ENCODE measurements around the gene GATA5. TPM values are rescaled to one million over a fixed set of nuclear protein-coding genes. Genes with fewer than 3 reads are reported as not detected.
"Not testable (repeated sequence)": the region's sequence is repeated elsewhere in the genome, so short reads cannot be mapped to it uniquely, and the experiment has no call there.

Gene GATA5
- total RNA-seq, 1 donor from 2014 or later = not detected

GRCh38 chr20:62505337-62506045 is 29.7 kb upstream of the GATA5 start:
- no peak for DNase-seq (ENCODE audit: low read depth in 2 of 2)

GRCh38 chr20:62504323-62504722 is 28.5 kb upstream of the GATA5 start:
- DNase-seq (ENCODE audit: low read depth in 2 of 2) = no peak

GRCh38 chr20:62503401-62504178 is 27.8 kb upstream of the GATA5 start:
- DNase-seq (ENCODE audit: low read depth in 2 of 2) = no peak

- DNase-seq (ENCODE audit: low read depth in 2 of 2) = no peak
These were observed 26.8 kb upstream of the GATA5 start for GRCh38 chr20:62502496-62503095.

GRCh38 chr20:62501801-62502495 is 26.2 kb upstream of the GATA5 start:
- DNase-seq (ENCODE audit: low read depth in 2 of 2) = peak in 1 of 2 donors; percentile 89

GRCh38 chr20:62500237-62500864 is 24.6 kb upstream of the GATA5 start:
- peak; percentile 33 to 65 for DNase-seq (ENCODE audit: low read depth in 2 of 2)

DNA sequence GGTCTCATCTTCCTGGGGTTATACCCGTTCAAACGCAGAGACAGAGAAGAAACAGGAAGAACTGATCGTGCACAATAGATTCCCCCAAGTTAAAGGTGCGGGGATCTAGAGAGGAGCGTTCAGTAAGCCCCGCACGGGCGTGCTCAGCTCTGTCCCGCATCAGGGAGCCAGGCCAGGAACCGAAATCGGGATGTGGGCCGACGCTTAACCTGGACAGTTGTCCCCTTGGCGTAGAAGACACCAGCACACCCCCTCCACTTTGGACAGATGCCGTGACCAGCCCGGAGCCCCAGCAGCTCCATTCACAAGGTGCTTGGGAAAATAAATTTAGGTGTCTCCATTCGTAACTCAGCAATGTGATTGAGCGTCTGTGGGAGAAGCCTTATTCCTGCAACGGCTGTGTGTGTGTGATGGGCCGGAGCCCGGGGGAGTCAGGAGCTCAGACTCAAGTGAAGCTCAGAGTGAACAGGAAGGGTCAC is 24.0 kb upstream of the GATA5 start:
- DNase-seq (ENCODE audit: low read depth in 2 of 2) = no peak

DNA sequence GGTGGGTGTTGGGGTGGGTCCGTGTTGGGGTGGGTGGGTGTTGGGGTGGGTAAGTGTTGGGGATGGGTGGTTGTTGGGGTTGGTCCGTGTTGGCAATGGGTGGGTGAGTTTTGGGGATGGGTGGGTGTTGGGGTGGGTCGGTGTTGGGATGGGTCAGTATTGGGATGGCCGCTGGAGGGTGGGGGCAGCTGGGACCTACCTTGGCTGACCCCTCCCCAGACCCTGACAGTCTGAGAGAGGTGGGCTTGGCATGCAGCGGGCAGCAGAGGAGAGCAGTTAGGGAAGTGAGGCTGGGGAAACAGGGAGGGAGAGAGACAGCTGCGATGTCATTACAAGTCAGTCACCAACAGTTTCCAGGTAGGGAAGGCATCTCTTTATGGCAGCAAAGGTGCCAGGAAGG is 23.1 kb upstream of the GATA5 start:
- DNase-seq (ENCODE audit: low read depth in 2 of 2) = no peak

DNA sequence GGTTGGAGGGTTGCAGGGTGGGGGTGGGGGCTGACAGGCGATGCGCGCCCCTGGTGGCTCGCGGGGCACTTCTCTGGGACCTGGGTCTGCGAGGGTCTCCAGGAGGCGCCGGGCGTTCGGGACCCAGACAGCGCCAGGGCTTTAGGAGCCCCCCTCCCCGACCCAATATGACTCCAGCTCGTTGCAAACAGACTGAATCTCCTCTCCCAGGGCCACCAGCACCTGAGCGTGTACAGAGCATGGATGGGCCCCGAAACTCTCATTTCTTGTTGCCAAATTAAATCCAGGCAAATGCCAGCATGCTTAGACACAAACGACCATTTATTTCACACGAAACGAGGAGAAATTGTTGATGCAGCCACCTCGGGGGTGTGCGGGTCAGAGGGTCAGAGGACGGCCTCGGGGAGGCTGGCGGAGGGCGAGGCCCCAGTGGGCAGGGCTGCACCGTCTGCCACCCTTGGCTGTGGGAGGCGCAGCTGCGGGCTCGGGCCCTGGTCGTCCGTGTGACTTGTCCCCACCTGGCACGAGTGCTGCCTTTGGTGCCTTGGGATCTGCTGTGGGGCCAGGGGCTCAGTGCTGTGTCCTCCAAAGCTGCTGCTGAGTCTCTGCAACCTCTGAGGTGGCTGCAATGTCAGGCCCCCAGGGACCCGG is 20.9 kb upstream of the GATA5 start:
- peak in 1 of 2 donors; percentile 23 for DNase-seq (ENCODE audit: low read depth in 2 of 2)

DNA sequence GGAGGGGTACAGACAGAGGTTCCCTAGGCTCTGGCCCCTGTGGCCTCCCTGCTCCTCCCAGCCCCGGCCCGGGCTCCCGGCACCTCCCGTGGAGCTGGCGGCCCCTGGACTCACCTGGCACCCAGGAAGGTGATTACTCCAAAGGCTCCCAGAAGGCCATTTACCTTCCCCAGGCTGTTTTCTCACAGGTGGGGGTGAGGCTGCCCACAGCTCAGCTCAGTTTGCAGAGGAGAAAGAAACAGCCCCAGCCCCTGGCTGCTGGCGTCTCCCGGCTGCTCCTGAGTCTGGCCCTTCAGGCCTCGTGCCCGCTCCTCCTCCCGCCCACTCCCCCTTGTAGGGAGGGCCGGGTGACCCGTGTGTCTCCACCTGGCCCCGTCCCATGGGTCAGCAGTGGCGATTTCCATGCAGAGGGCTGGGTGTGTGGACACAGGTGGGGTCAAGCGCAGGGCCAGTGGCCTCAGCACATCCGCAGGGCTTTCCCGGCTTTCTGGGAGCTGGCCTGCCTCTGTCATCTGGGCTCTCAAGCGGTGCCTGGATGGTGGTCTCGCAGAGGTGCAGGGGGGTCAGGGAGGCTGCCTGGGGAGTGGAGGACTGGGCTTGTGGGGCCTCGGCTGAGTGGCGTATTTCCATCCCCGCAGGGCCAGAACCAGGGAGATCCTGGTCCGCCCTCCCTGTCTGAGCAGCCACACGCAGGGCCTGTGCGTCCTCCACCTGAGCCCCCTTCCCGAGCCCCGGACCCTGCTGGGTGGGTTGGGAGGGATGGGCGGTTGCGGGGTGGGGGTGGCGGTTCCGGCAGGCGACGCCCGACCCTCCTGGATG is 20.2 kb upstream of the GATA5 start:
- no peak for DNase-seq (ENCODE audit: low read depth in 2 of 2)

- no peak for DNase-seq (ENCODE audit: low read depth in 2 of 2)
These were observed 19.4 kb upstream of the GATA5 start for GRCh38 chr20:62494980-62495748.

GRCh38 chr20:62494537-62494936 is 18.7 kb upstream of the GATA5 start:
- DNase-seq (ENCODE audit: low read depth in 2 of 2) = no peak

DNA sequence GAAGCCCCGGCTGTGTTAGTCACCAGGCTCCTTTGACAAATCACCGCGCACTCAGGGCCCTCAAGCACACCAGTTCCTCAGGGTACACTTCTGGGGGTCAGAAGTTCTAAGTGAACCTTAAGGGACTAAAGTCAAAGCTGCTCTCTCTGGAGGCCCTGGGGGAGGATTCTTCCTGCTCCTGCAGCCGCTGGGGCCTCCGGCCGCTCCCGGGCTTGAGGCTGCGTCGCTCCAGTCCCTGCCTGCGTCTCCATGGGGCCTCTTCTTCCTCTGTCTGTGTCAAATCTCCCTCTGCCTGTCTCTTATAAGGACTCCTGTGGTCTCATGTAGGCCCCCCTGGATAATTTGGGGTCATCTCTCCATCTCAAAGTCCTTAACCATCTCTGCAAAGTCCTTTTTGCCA is 18.1 kb upstream of the GATA5 start:
- no peak for DNase-seq (ENCODE audit: low read depth in 2 of 2)

DNA sequence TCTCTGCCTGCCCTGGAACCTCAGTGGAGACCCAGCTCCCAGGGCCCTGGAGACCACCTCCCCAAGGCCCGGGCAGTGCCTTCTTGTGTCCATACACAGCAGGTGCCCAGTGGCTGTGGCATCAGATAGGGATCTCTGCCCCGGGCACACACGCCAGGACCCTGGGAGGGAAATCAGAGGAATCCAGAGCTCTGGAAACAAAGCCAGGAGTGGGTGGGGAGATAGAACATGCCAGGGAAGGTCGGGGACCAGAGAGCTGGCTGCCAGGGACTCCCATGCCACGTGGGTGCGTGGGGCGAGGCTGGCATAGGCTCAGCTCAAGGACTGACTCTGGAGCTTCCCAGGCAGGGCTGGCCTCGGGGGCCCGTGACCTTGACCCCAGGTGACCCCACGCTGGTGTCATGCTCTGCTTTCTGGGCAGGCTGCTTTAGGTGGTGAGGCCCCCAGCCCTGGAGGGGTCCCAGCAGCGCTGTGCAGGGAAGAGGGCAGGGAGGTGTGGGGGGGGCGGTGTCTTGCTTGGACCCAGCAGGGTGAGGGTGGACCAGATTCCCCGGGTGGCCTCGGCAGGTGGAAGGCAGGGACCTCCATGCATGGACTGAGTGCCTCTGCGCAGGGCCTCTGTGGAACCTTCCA is 17.6 kb upstream of the GATA5 start:
- DNase-seq (ENCODE audit: low read depth in 2 of 2) = no peak

GRCh38 chr20:62492711-62493110 is 16.9 kb upstream of the GATA5 start:
- DNase-seq (ENCODE audit: low read depth in 2 of 2) = no peak

GRCh38 chr20:62490783-62491182 is 15.0 kb upstream of the GATA5 start:
- DNase-seq (ENCODE audit: low read depth in 2 of 2) = not testable (repeated sequence)

DNA sequence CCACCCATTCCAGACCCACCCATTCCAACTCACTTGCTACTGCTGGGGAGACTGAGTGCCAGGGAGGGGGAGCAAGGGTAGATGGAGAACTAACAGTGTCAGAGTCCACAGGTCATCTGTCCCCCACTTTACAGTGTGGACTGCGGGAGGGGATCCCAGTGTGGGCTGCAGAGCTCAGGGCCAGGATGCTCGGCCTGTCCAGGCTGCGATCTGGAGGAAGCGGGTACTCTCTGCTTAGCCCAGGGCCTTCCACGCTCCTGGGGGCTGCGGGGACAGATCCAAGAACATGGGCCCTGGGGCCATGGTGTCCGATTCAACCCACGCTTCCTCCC is 14.1 kb upstream of the GATA5 start:
- DNase-seq (ENCODE audit: low read depth in 2 of 2) = no peak

DNA sequence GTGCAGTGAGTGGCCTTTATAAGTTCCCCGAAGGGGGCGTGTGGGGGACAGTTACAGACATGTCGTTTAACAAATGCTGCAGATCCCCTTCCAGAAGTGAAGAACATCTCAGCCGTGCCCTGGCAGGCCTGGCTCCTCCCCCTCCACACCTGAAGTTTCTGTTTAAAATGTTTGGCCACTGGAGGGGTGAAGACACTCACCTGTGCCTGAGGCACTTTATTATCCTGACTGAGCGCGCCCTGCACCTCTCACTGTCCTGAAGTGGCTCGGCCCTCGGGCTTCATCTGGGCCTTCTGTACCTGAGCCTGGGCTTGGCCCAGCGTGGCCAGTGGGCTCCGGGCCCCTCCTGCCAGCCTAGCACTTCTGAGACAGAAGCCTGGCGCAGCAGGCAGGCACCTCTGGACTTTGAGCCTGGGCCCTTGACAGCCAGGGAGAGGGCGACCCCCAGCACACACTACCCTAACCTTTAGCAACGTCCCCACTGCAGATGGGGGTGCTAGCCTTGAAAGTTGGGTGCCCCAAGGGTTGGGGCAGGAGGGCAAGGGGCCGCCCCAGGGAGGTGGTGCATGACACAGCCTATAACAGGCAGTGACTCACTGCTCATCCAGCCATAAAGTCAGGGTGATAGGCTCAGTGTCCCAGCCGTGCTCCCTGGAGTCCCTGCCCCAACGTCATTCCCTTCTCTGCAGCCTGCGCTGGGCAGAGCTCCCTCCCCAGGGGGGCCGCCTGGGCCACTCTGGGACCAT is 13.6 kb upstream of the GATA5 start:
- no peak for DNase-seq (ENCODE audit: low read depth in 2 of 2)

Data from dermis microvascular lymphatic vessel endothelial cell (primary cell).